NB4 (cell line): ENCODE measurements around the gene SEL1L2.

ENCODE experiments used
- DNase-seq: peaks from one replicate; pipeline ENCODE4 v3.0.0; 2010; ENCODE audit warnings: low read depth
- H3K4me3 ChIP-seq: one replicate; pipeline ENCODE4 v1.5.1; 2011; ENCODE audit warnings: mild to moderate bottlenecking, low read depth, low read length, moderate library complexity
- MYC ChIP-seq: IDR thresholded peaks from 2 replicates; pipeline ENCODE4 v1.6.1; 2011; ENCODE audit warnings: low read depth, low read length
- POLR2A ChIP-seq: IDR thresholded peaks from 2 replicates; pipeline ENCODE4 v1.6.1; 2011; ENCODE audit warnings: mild to moderate bottlenecking; ENCODE audit not compliant: insufficient read length; ENCODE audit errors: extremely low read depth
- TF ChIP-seq, protein P1 (sequence below): IDR thresholded peaks from 2 replicates; pipeline ENCODE4 v1.6.1; 2011; ENCODE audit warnings: low read depth, low read length
- TF ChIP-seq, protein P2 (sequence below): IDR thresholded peaks from one replicate; pipeline ENCODE4 v1.5.1; 2012; ENCODE audit warnings: low read depth, low read length

SEL1L2 gene

DNA sequence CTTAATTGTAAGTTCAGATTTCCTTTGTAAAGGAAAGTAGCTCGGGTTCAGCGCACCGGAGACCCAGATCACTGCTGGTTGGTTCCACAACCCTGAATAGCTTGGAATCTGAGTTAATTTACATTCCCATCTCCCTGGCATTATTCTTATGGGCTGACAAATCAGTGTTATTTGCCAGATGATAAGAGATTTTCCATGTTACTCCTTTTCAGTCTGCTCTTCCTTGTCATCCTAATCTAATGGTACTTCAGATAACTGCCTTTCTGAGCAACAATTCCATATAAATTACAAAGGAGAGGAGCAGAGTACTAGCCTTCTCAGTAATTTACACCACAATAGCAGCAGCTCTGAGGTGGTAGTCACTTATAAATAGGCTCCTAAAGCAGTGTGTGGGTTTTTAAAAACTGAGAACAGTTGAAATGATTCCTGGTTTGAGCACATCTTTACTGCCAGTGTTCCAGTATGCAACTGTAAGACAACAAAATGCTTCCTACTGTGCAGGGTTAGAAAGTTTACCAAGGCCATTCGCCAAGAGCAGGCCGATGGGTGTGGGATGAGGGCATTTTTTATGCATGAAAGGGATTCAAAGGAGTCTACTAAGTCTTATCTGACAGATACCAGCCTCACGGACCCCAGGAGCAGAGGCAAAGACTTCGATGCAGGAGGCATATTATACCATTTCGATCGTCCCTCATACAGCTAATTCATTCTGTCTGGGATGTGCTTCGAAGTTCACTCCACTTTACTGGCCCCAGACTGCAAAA is 115.8 kb downstream of the SEL1L2 start:
- H3K4me3 ChIP-seq = no peak overlapping the region
- TF ChIP-seq, protein P1, sequence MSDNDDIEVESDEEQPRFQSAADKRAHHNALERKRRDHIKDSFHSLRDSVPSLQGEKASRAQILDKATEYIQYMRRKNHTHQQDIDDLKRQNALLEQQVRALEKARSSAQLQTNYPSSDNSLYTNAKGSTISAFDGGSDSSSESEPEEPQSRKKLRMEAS = no peak
- TF ChIP-seq POLR2A (no peak), MYC (no peak)
- TF ChIP-seq, protein P2, sequence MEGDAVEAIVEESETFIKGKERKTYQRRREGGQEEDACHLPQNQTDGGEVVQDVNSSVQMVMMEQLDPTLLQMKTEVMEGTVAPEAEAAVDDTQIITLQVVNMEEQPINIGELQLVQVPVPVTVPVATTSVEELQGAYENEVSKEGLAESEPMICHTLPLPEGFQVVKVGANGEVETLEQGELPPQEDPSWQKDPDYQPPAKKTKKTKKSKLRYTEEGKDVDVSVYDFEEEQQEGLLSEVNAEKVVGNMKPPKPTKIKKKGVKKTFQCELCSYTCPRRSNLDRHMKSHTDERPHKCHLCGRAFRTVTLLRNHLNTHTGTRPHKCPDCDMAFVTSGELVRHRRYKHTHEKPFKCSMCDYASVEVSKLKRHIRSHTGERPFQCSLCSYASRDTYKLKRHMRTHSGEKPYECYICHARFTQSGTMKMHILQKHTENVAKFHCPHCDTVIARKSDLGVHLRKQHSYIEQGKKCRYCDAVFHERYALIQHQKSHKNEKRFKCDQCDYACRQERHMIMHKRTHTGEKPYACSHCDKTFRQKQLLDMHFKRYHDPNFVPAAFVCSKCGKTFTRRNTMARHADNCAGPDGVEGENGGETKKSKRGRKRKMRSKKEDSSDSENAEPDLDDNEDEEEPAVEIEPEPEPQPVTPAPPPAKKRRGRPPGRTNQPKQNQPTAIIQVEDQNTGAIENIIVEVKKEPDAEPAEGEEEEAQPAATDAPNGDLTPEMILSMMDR = no peak

DNA sequence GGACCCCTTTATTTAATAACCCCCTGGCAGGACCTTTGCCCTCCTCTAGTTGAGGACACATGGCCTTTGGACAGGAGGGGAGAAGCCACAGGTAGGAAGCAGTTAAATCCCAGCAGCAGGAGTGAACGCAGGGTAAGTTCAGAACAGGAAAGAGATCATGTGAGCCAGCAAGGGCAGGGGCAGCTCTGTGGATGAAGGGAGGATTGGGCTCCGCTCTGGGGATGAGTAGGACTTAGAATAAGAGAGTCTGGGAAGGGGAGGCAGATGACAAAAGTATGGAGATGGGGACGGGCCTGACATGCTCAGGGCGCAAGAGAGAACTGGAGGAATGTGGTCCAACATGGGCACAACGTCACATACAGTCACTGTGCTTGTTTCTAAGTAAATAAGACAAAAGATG is 116.6 kb downstream of the SEL1L2 start:
- H3K4me3 ChIP-seq = no peak overlapping the region
- no peak for DNase-seq
- TF ChIP-seq, protein P2 = no peak
- TF ChIP-seq, protein P1 = no peak
- TF ChIP-seq POLR2A (no peak), MYC (no peak)

More for the DNA sequence above, 115.8 kb downstream of the SEL1L2 start:
- no peak for DNase-seq

DNA sequence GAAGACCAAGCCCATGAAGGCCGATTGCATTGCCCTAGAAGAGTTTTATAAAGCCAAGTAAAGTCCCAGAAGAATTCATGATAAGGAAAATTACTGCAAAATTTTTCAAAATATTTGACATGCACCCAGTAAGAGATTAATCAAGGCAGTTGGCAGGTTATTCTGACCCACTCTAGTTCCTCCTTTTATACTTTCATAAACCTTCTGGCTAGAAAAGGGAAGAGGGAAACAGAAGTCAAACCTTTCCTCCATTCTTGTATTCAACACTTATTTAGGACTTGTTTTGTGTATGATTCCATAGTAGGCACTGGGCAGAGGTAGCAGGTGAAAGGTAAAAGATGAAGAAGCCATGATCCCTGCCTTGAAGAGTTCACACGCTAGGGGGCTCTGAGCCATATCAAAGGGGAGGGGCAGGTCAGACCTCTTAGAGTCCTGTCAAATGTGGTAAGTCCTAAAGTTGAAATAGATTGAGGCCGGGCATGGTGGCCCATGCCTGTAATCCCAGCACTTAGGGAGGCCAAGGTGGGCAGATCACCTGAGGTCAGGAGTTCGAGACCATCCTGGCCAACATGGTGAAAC is 120.2 kb downstream of the SEL1L2 start:
- peak; percentile 30 for DNase-seq
- H3K4me3 ChIP-seq = no peak overlapping the region
- TF ChIP-seq, protein P1 = no peak
- TF ChIP-seq, protein P2 = no peak
- TF ChIP-seq MYC = no peak
- TF ChIP-seq POLR2A = no peak

DNA sequence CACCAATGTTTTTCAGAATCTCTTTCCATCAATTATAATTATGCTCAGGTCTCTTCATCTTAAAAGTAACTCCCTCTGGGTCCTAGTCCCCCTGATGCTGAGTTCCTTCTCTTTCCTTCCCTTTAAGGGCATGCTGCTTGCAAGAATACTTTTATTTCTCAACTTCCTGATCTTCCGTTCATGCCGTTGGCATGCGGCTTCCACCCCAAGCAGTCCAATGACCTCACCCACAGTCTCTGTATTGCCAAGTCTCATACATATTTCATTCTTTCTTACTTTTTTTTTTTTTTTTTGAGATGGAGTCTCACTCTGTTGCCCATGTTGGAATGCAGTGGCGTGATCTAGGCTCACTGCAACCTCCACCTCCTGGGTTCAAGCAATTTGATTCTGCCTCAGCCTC is 122.1 kb downstream of the SEL1L2 start:
- H3K4me3 ChIP-seq = no peak overlapping the region
- DNase-seq = peak; percentile 82
- TF ChIP-seq POLR2A = no peak
- TF ChIP-seq MYC = no peak
- TF ChIP-seq, protein P1 = peak; percentile 74; the same call in 1 of the 2 replicates
- TF ChIP-seq, protein P2 = no peak

DNA sequence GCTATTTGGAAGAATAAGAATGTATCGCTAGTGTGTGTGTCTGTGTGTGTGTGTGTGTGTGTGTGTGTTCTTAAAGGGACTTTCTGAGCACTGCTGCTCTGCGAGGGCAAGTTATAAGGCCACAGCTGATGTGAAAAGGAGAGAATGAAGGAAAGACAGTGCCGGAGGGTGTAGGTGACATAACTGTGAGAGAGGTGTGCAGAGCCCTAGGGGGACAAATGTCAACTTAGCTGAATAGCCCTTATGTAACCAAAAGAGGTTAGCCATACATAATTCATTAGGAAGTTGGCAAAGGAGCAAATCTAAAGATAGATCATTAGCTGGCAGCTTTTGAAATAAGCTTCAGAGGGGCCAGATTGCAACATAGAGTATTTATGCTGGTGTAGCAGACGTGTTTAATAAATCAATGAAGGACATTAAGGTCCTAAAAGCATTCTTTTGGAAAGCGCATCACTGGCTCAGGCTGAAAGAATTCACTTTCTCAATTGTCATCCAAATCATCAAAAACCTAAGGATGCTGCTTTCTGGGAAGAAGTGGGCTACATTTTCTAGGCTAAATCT is 124.5 kb downstream of the SEL1L2 start:
- TF ChIP-seq, protein P1 = no peak
- TF ChIP-seq MYC (no peak), POLR2A (no peak)
- TF ChIP-seq, protein P2 = no peak
- DNase-seq = peak; percentile 39
- H3K4me3 ChIP-seq = no peak overlapping the region
